Tibial artery (tissue), 4 donors: ENCODE data around the gene GRM7.

ENCODE experiments used
- DNase-seq, 2 donors: peaks; one replicate each; pipeline ENCODE4 v3.0.0-alpha.2; 2019
- H3K27ac ChIP-seq, 2 donors: fragments of 200-600 bp; sonication (generic) in 1 of 2; 1 replicate in 1 of 2; 2 replicates in 1 of 2; pipeline ENCODE4 v1.5.1; 2018 to 2019; ENCODE audit warnings: mild to moderate bottlenecking in 1 of 2
- H3K27me3 ChIP-seq, 2 donors: fragments of 200-600 bp; sonication (generic) in 1 of 2; one replicate each; pipeline versions ENCODE4 v1.5.1 to v1.6.0; 2016 to 2019
- H3K36me3 ChIP-seq, 3 donors: fragments of 200-600 bp; sonication (generic) in 2 of 3; one replicate each; pipeline ENCODE4 v1.5.1; 2016 to 2019; ENCODE audit warnings: mild to moderate bottlenecking in 2 of 3
- H3K4me1 ChIP-seq, 4 donors: fragments of 200-600 bp; sonication (generic) in 2 of 4; 1 replicate in 3 of 4; 2 replicates in 1 of 4; pipeline ENCODE4 v1.5.1; 2016 to 2019
- H3K4me3 ChIP-seq, 2 donors: fragments of 200-600 bp; sonication (generic) in 1 of 2; 1 replicate in 1 of 2; 2 replicates in 1 of 2; pipeline ENCODE4 v1.5.1; 2018 to 2019; ENCODE audit warnings: mild to moderate bottlenecking in 2 of 2
- H3K9me3 ChIP-seq, 3 donors: fragments of 200-600 bp; sonication (generic) in 1 of 3; one replicate each; pipeline ENCODE4 v1.5.1; 2016 to 2019
- intact Hi-C: fragments of 100-400 bp; cut with DNase I; formaldehyde crosslinking; loops from one replicate; pipeline ENCODE4 v1.15.0; 2023; ENCODE audit warnings: low total_unique reads
- TF ChIP-seq, protein P1 (sequence below), 2 experiments: fragments of 200-600 bp in 1 of 2; fragments of 450-650 bp in 1 of 2; IDR thresholded peaks; one replicate each; pipeline ENCODE4 v1.5.1; 2017 to 2019; ENCODE audit warnings: antibody characterized with exemption in 2 of 2, mild to moderate bottlenecking in 1 of 2, moderate library complexity in 1 of 2

The GRM7 gene

GRCh38 chr3:7410782-7411181 lies 549.9 kb downstream of the GRM7 start:
- Histone ChIP-seq H3K27me3 (no peaks in the 10 kb centered on the region), H3K9me3 (no peaks in the 10 kb centered on the region), H3K36me3 (no peaks in the 10 kb centered on the region), H3K4me1 (no peaks in the 10 kb centered on the region), H3K27ac (no peak overlapping the region), H3K4me3 (no peak overlapping the region)
- TF ChIP-seq, protein P1, sequence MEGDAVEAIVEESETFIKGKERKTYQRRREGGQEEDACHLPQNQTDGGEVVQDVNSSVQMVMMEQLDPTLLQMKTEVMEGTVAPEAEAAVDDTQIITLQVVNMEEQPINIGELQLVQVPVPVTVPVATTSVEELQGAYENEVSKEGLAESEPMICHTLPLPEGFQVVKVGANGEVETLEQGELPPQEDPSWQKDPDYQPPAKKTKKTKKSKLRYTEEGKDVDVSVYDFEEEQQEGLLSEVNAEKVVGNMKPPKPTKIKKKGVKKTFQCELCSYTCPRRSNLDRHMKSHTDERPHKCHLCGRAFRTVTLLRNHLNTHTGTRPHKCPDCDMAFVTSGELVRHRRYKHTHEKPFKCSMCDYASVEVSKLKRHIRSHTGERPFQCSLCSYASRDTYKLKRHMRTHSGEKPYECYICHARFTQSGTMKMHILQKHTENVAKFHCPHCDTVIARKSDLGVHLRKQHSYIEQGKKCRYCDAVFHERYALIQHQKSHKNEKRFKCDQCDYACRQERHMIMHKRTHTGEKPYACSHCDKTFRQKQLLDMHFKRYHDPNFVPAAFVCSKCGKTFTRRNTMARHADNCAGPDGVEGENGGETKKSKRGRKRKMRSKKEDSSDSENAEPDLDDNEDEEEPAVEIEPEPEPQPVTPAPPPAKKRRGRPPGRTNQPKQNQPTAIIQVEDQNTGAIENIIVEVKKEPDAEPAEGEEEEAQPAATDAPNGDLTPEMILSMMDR (IDR thresholded peaks at IDR 0.05), result no peak
- intact Hi-C loops, result no loop called here
- DNase-seq, result no peak

DNA sequence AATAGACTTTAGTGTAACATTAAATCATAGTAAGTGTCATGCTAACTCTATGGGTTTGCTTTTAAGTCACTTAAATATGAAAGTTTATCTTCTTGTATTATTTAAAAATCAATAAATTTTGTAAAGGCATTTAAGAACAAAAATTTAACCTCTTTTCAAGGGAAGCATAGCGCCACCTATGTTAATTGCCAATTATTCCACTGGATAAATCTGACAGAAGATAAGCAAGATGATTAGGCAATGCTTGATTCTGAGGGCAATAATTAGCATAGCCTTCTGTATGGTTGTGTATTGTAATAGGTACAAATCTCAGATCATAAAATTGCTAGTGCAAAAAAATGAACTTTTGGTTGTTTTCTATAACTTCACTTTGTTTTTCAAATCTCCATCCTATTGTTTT lies 560.1 kb downstream of the GRM7 start:
- no peaks in the 10 kb centered on the region for H3K9me3 ChIP-seq
- H3K36me3 ChIP-seq, result no peaks in the 10 kb centered on the region
- H3K27me3 ChIP-seq, result no peaks in the 10 kb centered on the region
- no peak overlapping the region for H3K4me3 ChIP-seq
- no peak overlapping the region for H3K27ac ChIP-seq
- TF ChIP-seq, protein P1 (IDR thresholded peaks at IDR 0.05), result no peak
- intact Hi-C loops, result no loop called here
- DNase-seq, result no peak
- no peaks in the 10 kb centered on the region for H3K4me1 ChIP-seq

- Histone ChIP-seq H3K4me3 (no peak overlapping the region), H3K9me3 (no peaks in the 10 kb centered on the region), H3K27me3 (no peaks in the 10 kb centered on the region), H3K36me3 (no peaks in the 10 kb centered on the region), H3K4me1 (no peaks in the 10 kb centered on the region), H3K27ac (no peak overlapping the region)
- TF ChIP-seq, protein P1 (IDR thresholded peaks at IDR 0.05), result no peak
- intact Hi-C loops, result no loop called here
- DNase-seq, result no peak
These were observed 562.1 kb downstream of the GRM7 start for GRCh38 chr3:7423036-7423435.

- intact Hi-C loops, result no loop called here
- Histone ChIP-seq H3K36me3 (no peaks in the 10 kb centered on the region), H3K4me1 (no peaks in the 10 kb centered on the region), H3K27me3 (no peaks in the 10 kb centered on the region), H3K27ac (no peak overlapping the region), H3K9me3 (no peaks in the 10 kb centered on the region), H3K4me3 (no peak overlapping the region)
- TF ChIP-seq, protein P1 (IDR thresholded peaks at IDR 0.05), result no peak
- no peak for DNase-seq
These were observed 563.1 kb downstream of the GRM7 start for GRCh38 chr3:7423995-7424394.

GRCh38 chr3:7428206-7428718 lies 567.3 kb downstream of the GRM7 start:
- intact Hi-C loops, result no loop called here
- TF ChIP-seq, protein P1 (IDR thresholded peaks at IDR 0.05), result no peak
- Histone ChIP-seq H3K9me3 (peaks cover 0 to 8% (median 7%) of the 10 kb centered on the region in 3 donors), H3K27ac (no peak overlapping the region), H3K36me3 (no peaks in the 10 kb centered on the region), H3K27me3 (no peaks in the 10 kb centered on the region), H3K4me1 (no peaks in the 10 kb centered on the region), H3K4me3 (no peak overlapping the region)
- no peak for DNase-seq

- Histone ChIP-seq H3K4me1 (no peaks in the 10 kb centered on the region), H3K9me3 (peaks cover 0 to 11% (median 8%) of the 10 kb centered on the region in 3 donors), H3K36me3 (no peaks in the 10 kb centered on the region), H3K27ac (no peak overlapping the region), H3K27me3 (no peaks in the 10 kb centered on the region), H3K4me3 (no peak overlapping the region)
- TF ChIP-seq, protein P1 (IDR thresholded peaks at IDR 0.05), result no peak
- intact Hi-C loops, result no loop called here
- DNase-seq, result no peak
These were observed 571.7 kb downstream of the GRM7 start for GRCh38 chr3:7432610-7433009.
